ENCODE measurements around the gene RPH3AL. TPM values are rescaled to one million over a fixed set of nuclear protein-coding genes. Genes with fewer than 3 reads are reported as not detected.
"Not testable (repeated sequence)": the region's sequence is repeated elsewhere in the genome, so short reads cannot be mapped to it uniquely, and the experiment has no call there.

The RPH3AL gene
- total and polyA plus RNA-seq, 2 of the 8 experiments (the other 6 are each of a cell fraction or from before 2014, with no cell fraction given), result 5.6 to 5.8 TPM

- TF ChIP-seq SP1 (IDR thresholded peaks at IDR 0.05; ENCODE audit: low read depth, low read length), result no peak
- no peak for TF ChIP-seq PHF8 (conservative IDR thresholded peaks at IDR 0.05; ENCODE audit: low read depth, low read length)
- TF ChIP-seq EP300 (IDR thresholded peaks at IDR 0.05; ENCODE audit: borderline replicate concordance in 1 of 2, low read depth in 2 of 2, low read length in 2 of 2), result no peak
These were observed 127.1 kb downstream of the RPH3AL start (continued) for GRCh38 chr17:225551-225950.

DNA sequence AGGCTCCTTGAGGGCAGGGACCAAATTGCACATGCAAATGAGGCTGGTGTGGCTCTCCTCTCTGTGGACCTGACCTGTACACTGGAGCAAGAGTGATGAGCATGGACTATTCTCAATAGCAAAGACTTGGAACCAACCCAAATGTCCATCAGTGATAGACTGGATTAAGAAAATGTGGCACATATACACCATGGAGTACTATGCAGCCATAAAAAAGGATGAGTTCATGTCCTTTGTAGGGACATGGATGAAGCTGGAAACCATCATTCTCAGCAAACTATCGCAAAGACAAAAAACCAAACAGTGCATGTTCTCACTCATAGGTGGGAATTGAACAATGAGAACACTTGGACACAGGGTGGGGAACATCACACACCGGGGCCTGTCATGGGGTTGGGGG is 128.0 kb downstream of the RPH3AL start:
- H3K4ac ChIP-seq (replicated peaks; ENCODE audit: insufficient read length, low read depth, low read length); H3K4me3 ChIP-seq (ENCODE audit: extremely low read depth in 1 of 4, insufficient read depth in 2 of 4, low read depth in 3 of 4, low read length in 4 of 4); H3K18ac ChIP-seq (ENCODE audit: extremely low read depth, low read length); H3K23me2 ChIP-seq (ENCODE audit: low read depth, low read length); H3K23ac ChIP-seq (ENCODE audit: insufficient read length); FAIRE-seq; H3K9ac ChIP-seq (replicated peaks in 1 of 4; ENCODE audit: extremely low read depth in 1 of 4, low read depth in 3 of 4, low read length in 3 of 4); H3K79me1 ChIP-seq (ENCODE audit: low read depth, low read length); H2AFZ ChIP-seq (ENCODE audit: low read length); H3K4me2 ChIP-seq (ENCODE audit: insufficient read depth in 1 of 2, low read depth in 2 of 2, low read length in 2 of 2); DNase-seq (ENCODE audit: low read depth in 1 of 2, low spot score in 2 of 2); H3K27me3 ChIP-seq (replicated peaks in 1 of 4; ENCODE audit: control insufficient read depth in 3 of 4, extremely low read depth in 1 of 4, insufficient read depth in 3 of 4, low read length in 3 of 4); H3K79me2 ChIP-seq (ENCODE audit: control insufficient read depth in 1 of 2, insufficient read depth in 2 of 2, low read length in 2 of 2); H4K91ac ChIP-seq (replicated peaks; ENCODE audit: insufficient read length, low read length); H3K14ac ChIP-seq (ENCODE audit: insufficient read length); H4K5ac ChIP-seq (ENCODE audit: insufficient read length, low read depth, low read length); H3K27ac ChIP-seq (ENCODE audit: low read depth, low read length); H2BK20ac ChIP-seq (ENCODE audit: low read length); H2AK5ac ChIP-seq (ENCODE audit: low read depth, low read length); H2BK15ac ChIP-seq (ENCODE audit: low read length); H3K56ac ChIP-seq (replicated peaks; ENCODE audit: insufficient read length, low read depth, low read length); H2BK120ac ChIP-seq (replicated peaks; ENCODE audit: low read depth, low read length); H4K20me1 ChIP-seq (replicated peaks in 1 of 2; ENCODE audit: control insufficient read depth in 1 of 2, insufficient read depth in 2 of 2, low read length in 2 of 2); H4K8ac ChIP-seq (ENCODE audit: extremely low read depth, insufficient read depth, low read length); H2BK12ac ChIP-seq (ENCODE audit: low read depth, low read length); H2BK5ac ChIP-seq (ENCODE audit: low read depth, low read length); H3K36me3 ChIP-seq (ENCODE audit: control insufficient read depth in 2 of 4, insufficient read depth in 4 of 4, low read length in 3 of 4); H3K9me3 ChIP-seq (ENCODE audit: insufficient read depth in 2 of 2, low read depth in 1 of 2, low read length in 1 of 2): not testable (repeated sequence)
- ChIA-PET POLR2A (ENCODE audit: partially characterized antibody) (interaction anchor here (1.3 kb wide), 1 partner anchor 10 kb away, joined by 3 read pairs; no protein-coding TSS in a partner anchor), CTCF (ENCODE audit: partially characterized antibody) (interaction anchor here (1.1 kb wide), 1 partner anchor 85 kb away, joined by 3 read pairs; no protein-coding TSS in a partner anchor)
- 60% methylated on average over 1 of the region's 2 CpGs; no CpG with 5 or more reads in 1 of the 2 experiments for WGBS, 2 experiments (ENCODE audit: extremely low coverage in 1 of 2, insufficient coverage in 1 of 2, insufficient read length in 1 of 2, insufficient replicate concordance in 2 of 2, low coverage in 1 of 2, low lambda C conversion rate in 2 of 2, missing lambda C conversion rate in 1 of 2)
- peaks cover 0 to 13% (median 0%) of the 10 kb centered on the region in 4 experiments; a peak in 2 of 7 replicates for H3K4me1 ChIP-seq (replicated peaks in 1 of 4; ENCODE audit: control insufficient read depth in 3 of 4, insufficient read depth in 4 of 4, low read length in 3 of 4)

All from H1 (cell line).